MM.1S (cell line): ENCODE results near the gene OR1S1.

Source experiments
- DNase-seq: peaks from one replicate; pipeline ENCODE4 v3.0.0-alpha.2; 2015
- H2AFZ ChIP-seq: fragments of 300-600 bp; sonication (generic); 2 replicates; pipeline ENCODE4 v1.6.0; 2016; ENCODE audit warnings: antibody characterized with exemption, low read length
- H3F3A ChIP-seq: fragments of 300-600 bp; sonication (generic); 2 replicates; pipeline ENCODE4 v1.6.1; 2016; ENCODE audit warnings: mild to moderate bottlenecking, antibody characterized with exemption, low read length, moderate library complexity, mixed read lengths; ENCODE audit not compliant: insufficient read depth
- H3K27ac ChIP-seq: fragments of 300-600 bp; sonication (generic); 2 replicates; pipeline ENCODE4 v1.5.1; 2016; ENCODE audit warnings: mild to moderate bottlenecking, low read length
- H3K27me3 ChIP-seq: fragments of 300-600 bp; sonication (generic); replicated peaks from 2 replicates; pipeline ENCODE4 v1.6.0; 2016; ENCODE audit warnings: low read length; ENCODE audit not compliant: insufficient read depth
- H3K36me3 ChIP-seq: fragments of 300-600 bp; sonication (generic); replicated peaks from 2 replicates; pipeline ENCODE4 v1.6.1; 2016; ENCODE audit warnings: mild to moderate bottlenecking, low read length, mixed read lengths; ENCODE audit not compliant: insufficient read depth
- H3K4me1 ChIP-seq: fragments of 300-600 bp; sonication (generic); 2 replicates; pipeline ENCODE4 v1.6.1; 2016; ENCODE audit warnings: low read length, mixed read lengths
- H3K4me2 ChIP-seq: fragments of 300-600 bp; sonication (generic); 2 replicates; pipeline ENCODE4 v1.6.0; 2016; ENCODE audit warnings: low read depth, low read length
- H3K4me3 ChIP-seq: fragments of 300-600 bp; sonication (generic); 2 replicates; pipeline ENCODE4 v1.5.1; 2016; ENCODE audit warnings: low read length, mixed read lengths
- H3K79me2 ChIP-seq: fragments of 300-600 bp; sonication (generic); 2 replicates; pipeline ENCODE4 v1.6.1; 2016; ENCODE audit warnings: mixed run types, low read length, mixed read lengths
- H3K9ac ChIP-seq: fragments of 300-600 bp; sonication (generic); 2 replicates; pipeline ENCODE4 v1.6.1; 2016; ENCODE audit warnings: low read length, mixed read lengths
- H3K9me2 ChIP-seq: fragments of 300-600 bp; sonication (generic); replicated peaks from 2 replicates; pipeline ENCODE4 v1.6.1; 2016; ENCODE audit warnings: mild to moderate bottlenecking, low read length, mixed read lengths; ENCODE audit not compliant: insufficient read depth
- H3K9me3 ChIP-seq: fragments of 300-600 bp; sonication (generic); replicated peaks from 2 replicates; pipeline ENCODE4 v1.6.1; 2016; ENCODE audit warnings: mild to moderate bottlenecking, low read length, mixed read lengths; ENCODE audit not compliant: insufficient read depth
- H4K20me1 ChIP-seq: fragments of 300-600 bp; sonication (generic); 2 replicates; pipeline ENCODE4 v1.6.1; 2016; ENCODE audit warnings: mild to moderate bottlenecking, low read length, moderate library complexity, mixed read lengths; ENCODE audit not compliant: insufficient read depth
- CTCF ChIP-seq: fragments of 300-600 bp; sonication (generic); IDR thresholded peaks from 2 replicates; pipeline ENCODE4 v1.5.1; 2016; ENCODE audit warnings: antibody characterized with exemption, low read length, mixed read lengths
- EZH2 ChIP-seq: fragments of 300-600 bp; sonication (generic); optimal IDR thresholded peaks from 2 replicates; pipeline ENCODE3; 2017; ENCODE audit warnings: low read depth, mild to moderate bottlenecking, antibody characterized with exemption, low read length, mixed read lengths
- EZH2phosphoT487 ChIP-seq: fragments of 300-600 bp; sonication (generic); IDR thresholded peaks from 2 replicates; pipeline ENCODE4 v1.6.1; 2018; ENCODE audit warnings: antibody characterized with exemption, low read length

Gene OR1S1

DNA sequence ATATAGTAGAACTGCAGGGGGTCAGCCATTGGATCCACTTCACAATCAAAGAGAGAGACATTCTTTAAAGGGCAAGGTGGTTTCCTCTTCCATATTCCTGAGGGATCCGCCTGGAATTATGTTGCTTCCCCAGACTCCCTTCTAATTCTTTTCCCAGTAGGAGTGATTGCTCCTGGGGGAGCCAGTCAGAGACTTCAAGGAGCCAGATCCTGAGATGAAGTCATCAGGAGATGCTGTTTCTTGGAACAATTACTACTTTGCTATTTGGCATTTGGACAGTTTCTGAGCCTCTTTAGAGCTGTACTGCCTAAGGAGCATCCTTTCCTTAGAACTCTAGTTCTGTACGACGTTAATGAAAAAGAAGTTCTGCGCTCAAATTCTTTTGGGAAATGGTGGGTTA lies 25.6 kb upstream of the OR1S1 start:
- Histone ChIP-seq H2AFZ (no peak overlapping the region), H3K27me3 (no peaks in the 10 kb centered on the region), H4K20me1 (no peaks in the 10 kb centered on the region), H3F3A (no peaks in the 10 kb centered on the region), H3K4me3 (no peak overlapping the region), H3K27ac (no peak overlapping the region), H3K79me2 (no peaks in the 10 kb centered on the region), H3K36me3 (no peaks in the 10 kb centered on the region), H3K9me2 (no peaks in the 10 kb centered on the region), H3K9ac (no peak overlapping the region), H3K4me1 (no peaks in the 10 kb centered on the region), H3K4me2 (no peak overlapping the region), H3K9me3 (no peaks in the 10 kb centered on the region)
- TF ChIP-seq CTCF = no peak
- TF ChIP-seq EZH2phosphoT487 = no peak
- TF ChIP-seq EZH2 = no peak
- no peak for DNase-seq

- no peak for TF ChIP-seq EZH2
- no peak for TF ChIP-seq CTCF
- TF ChIP-seq EZH2phosphoT487 = no peak
- H3K9me2 ChIP-seq = no peaks in the 10 kb centered on the region
- no peak within 1 kb of the TSS for H3K27ac ChIP-seq
- H3K4me2 ChIP-seq = no peak within 1 kb of the TSS
- no peak within 1 kb of the TSS for H3K4me3 ChIP-seq
- no peaks in the 10 kb centered on the region for H3K27me3 ChIP-seq
- no peaks in the 10 kb centered on the region for H3F3A ChIP-seq
- H2AFZ ChIP-seq = no peak within 1 kb of the TSS
- no peak within 1 kb of the TSS for H3K9ac ChIP-seq
- no peaks in the 10 kb centered on the region for H4K20me1 ChIP-seq
- H3K36me3 ChIP-seq = no peaks in the 10 kb centered on the region
- no peaks in the 10 kb centered on the region for H3K79me2 ChIP-seq
- no peaks in the 10 kb centered on the region for H3K9me3 ChIP-seq
- DNase-seq = no peak
- no peaks in the 10 kb centered on the region for H3K4me1 ChIP-seq
Measured at GRCh38 chr11:58188770-58189169, 23.8 kb upstream of the OR1S1 start, which contains the start of gene OR9Q2. Gene OR9Q2, plus strand, starts transcription at chr11:58189070. Its CDS starts 1,421 bp downstream, at chr11:58190491.

DNA sequence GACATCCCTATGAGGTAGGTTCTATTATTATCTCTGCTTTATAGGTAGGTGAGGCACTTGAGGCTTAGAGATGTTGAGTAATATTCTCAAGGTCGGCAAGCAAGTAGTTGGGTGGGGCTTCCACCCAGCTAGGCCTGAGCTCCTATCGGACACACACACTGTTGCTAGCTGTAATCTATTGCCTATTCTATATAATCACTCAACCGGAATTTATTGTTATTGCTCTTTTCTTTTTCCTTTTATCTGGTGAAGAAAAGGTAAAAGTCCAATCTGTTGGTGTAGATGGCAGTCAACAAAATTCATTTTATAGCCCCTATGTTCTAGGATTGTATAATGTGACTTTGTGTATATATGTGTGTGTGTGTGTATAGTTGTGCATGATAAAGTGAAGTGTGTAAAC lies 20.3 kb upstream of the OR1S1 start:
- no peak overlapping the region for H2AFZ ChIP-seq
- no peaks in the 10 kb centered on the region for H3K36me3 ChIP-seq
- TF ChIP-seq EZH2 (no peak), EZH2phosphoT487 (no peak)
- H3K4me2 ChIP-seq = no peak overlapping the region
- no peak overlapping the region for H3K4me3 ChIP-seq
- no peaks in the 10 kb centered on the region for H3K9me2 ChIP-seq
- no peak for DNase-seq
- H4K20me1 ChIP-seq = no peaks in the 10 kb centered on the region
- H3K27ac ChIP-seq = no peak overlapping the region
- no peaks in the 10 kb centered on the region for H3K9me3 ChIP-seq
- H3K27me3 ChIP-seq = no peaks in the 10 kb centered on the region
- no peaks in the 10 kb centered on the region for H3K4me1 ChIP-seq
- H3K9ac ChIP-seq = no peak overlapping the region
- H3K79me2 ChIP-seq = no peaks in the 10 kb centered on the region
- H3F3A ChIP-seq = no peaks in the 10 kb centered on the region

GRCh38 chr11:58193391-58193790 lies 19.1 kb upstream of the OR1S1 start:
- Histone ChIP-seq H3F3A (no peaks in the 10 kb centered on the region), H4K20me1 (no peaks in the 10 kb centered on the region), H3K4me2 (no peak overlapping the region), H3K27me3 (no peaks in the 10 kb centered on the region), H3K79me2 (no peaks in the 10 kb centered on the region), H3K9ac (no peak overlapping the region), H3K36me3 (no peaks in the 10 kb centered on the region), H3K4me1 (no peaks in the 10 kb centered on the region), H3K9me3 (no peaks in the 10 kb centered on the region), H3K9me2 (no peaks in the 10 kb centered on the region), H3K27ac (no peak overlapping the region), H3K4me3 (no peak overlapping the region), H2AFZ (no peak overlapping the region)
- DNase-seq = no peak
- TF ChIP-seq EZH2phosphoT487 (no peak), CTCF (no peak), EZH2 (no peak)
